A673 (cell line): ENCODE data around the gene POU2F2.

Experiments
- CTCF ChIP-seq: fragments of 300-800, 200-600 bp; sonication (generic); conservative IDR thresholded peaks from 2 replicates; pipeline ENCODE4 v1.5.1; 2017; ENCODE audit warnings: low read depth, mild to moderate bottlenecking, antibody characterized with exemption, low read length, moderate library complexity, mixed read lengths
- EZH2 ChIP-seq: fragments of 200-600 bp; sonication (generic); IDR thresholded peaks from 2 replicates; pipeline ENCODE4 v1.6.1; 2017; ENCODE audit warnings: borderline replicate concordance, low read depth, mild to moderate bottlenecking, mixed read lengths, antibody characterized with exemption, low read length; ENCODE audit not compliant: poor library complexity, severe bottlenecking

DNA sequence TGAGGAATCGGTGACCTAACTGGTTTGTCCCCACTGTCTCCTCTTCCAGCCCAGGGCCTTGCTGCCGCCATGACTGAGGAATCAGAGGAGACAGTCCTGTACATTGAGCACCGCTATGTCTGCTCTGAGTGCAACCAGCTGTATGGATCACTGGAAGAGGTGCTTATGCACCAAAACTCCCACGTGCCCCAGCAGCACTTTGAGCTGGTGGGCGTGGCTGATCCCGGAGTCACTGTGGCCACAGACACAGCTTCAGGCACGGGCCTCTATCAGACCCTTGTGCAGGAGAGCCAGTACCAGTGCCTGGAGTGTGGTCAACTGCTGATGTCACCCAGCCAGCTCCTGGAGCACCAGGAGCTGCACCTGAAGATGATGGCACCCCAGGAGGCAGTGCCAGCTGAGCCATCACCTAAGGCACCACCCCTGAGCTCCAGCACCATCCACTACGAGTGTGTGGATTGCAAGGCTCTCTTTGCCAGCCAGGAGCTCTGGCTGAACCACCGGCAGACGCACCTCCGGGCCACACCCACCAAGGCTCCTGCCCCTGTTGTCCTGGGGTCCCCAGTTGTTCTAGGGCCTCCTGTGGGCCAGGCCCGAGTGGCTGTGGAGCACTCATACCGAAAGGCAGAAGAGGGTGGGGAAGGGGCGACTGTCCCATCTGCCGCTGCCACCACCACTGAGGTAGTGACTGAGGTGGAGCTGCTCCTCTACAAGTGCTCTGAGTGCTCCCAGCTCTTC is 53.5 kb downstream of the POU2F2 start:
- TF ChIP-seq CTCF (no peak), EZH2 (no peak)
